CD14-positive monocyte (primary cell): Measurements from ENCODE around the gene DNM2. TPM values are rescaled to one million over a fixed set of nuclear protein-coding genes. Genes with fewer than 3 reads are reported as not detected.
A peak's percentile ranks its signal among the peaks of the same experiment; 100 is the strongest.

Source experiments
- DNase-seq, 3 donors: peaks; one replicate each; pipeline ENCODE4 v3.0.0-alpha.2; 2011 to 2022
- H2AFZ ChIP-seq: 2 replicates; pipeline ENCODE4 v1.6.0; 2012; ENCODE audit warnings: mild to moderate bottlenecking, low read depth, low read length, inconsistent platforms; ENCODE audit not compliant: insufficient read depth, poor library complexity, severe bottlenecking
- H3K27ac ChIP-seq, 2 donors: 1 replicate in 1 of 2; 2 replicates in 1 of 2; pipeline ENCODE4 v1.5.1; 2012 to 2013; ENCODE audit warnings: low read length in 2 of 2, control low read depth in 1 of 2, inconsistent platforms in 1 of 2, low read depth in 1 of 2, mild to moderate bottlenecking in 1 of 2
- H3K27me3 ChIP-seq, 2 donors: one replicate each; pipeline versions ENCODE4 v1.6.0 to v1.6.1; 2011 to 2013; ENCODE audit warnings: low read length in 2 of 2; ENCODE audit not compliant: control insufficient read depth in 2 of 2, insufficient read depth in 2 of 2
- H3K36me3 ChIP-seq, 2 donors: replicated peaks in 1 of 2; 1 replicate in 1 of 2; 2 replicates in 1 of 2; pipeline versions ENCODE4 v1.5.1 to v1.6.1; 2012 to 2013; ENCODE audit warnings: low read length in 2 of 2, control low read depth in 1 of 2, inconsistent platforms in 1 of 2, mild to moderate bottlenecking in 1 of 2; ENCODE audit not compliant: insufficient read depth in 2 of 2, control insufficient read depth in 1 of 2
- H3K4me1 ChIP-seq, 2 donors: 1 replicate in 1 of 2; 2 replicates in 1 of 2; pipeline versions ENCODE4 v1.5.1 to v1.6.1; 2012 to 2013; ENCODE audit warnings: low read length in 2 of 2, control low read depth in 1 of 2, inconsistent platforms in 1 of 2, mild to moderate bottlenecking in 1 of 2, moderate library complexity in 1 of 2; ENCODE audit not compliant: insufficient read depth in 2 of 2, control insufficient read depth in 1 of 2
- H3K4me2 ChIP-seq: replicated peaks from 2 replicates; pipeline ENCODE3; 2012; ENCODE audit warnings: low read length, moderate library complexity, mild to moderate bottlenecking; ENCODE audit not compliant: poor library complexity, severe bottlenecking; ENCODE audit errors: extremely low read depth
- H3K4me3 ChIP-seq, 3 experiments: fragments of 200-600 bp in 1 of 3; sonication (generic) in 1 of 3; replicated peaks in 1 of 3; 1 replicate in 2 of 3; 2 replicates in 1 of 3; pipeline ENCODE4 v1.5.1; 2011 to 2013; ENCODE audit warnings: low read length in 3 of 3, mild to moderate bottlenecking in 3 of 3, control low read depth in 2 of 3, low read depth in 2 of 3, inconsistent platforms in 1 of 3, moderate library complexity in 1 of 3
- H3K79me2 ChIP-seq: 2 replicates; pipeline ENCODE4 v1.6.0; 2012; ENCODE audit warnings: mild to moderate bottlenecking, control low read depth, inconsistent platforms, low read length, moderate library complexity; ENCODE audit not compliant: insufficient read depth
- H3K9ac ChIP-seq: 2 replicates; pipeline ENCODE4 v1.6.0; 2017; ENCODE audit warnings: low read length, mild to moderate bottlenecking; ENCODE audit not compliant: insufficient read depth, poor library complexity, severe bottlenecking
- H3K9me3 ChIP-seq, 2 donors: replicated peaks in 1 of 2; 1 replicate in 1 of 2; 2 replicates in 1 of 2; pipeline versions ENCODE4 v1.5.1 to v1.6.1; 2012 to 2013; ENCODE audit warnings: low read length in 2 of 2, control low read depth in 1 of 2; ENCODE audit not compliant: control insufficient read depth in 1 of 2, insufficient read depth in 1 of 2
- H4K20me1 ChIP-seq: 2 replicates; pipeline ENCODE4 v1.6.0; 2012; ENCODE audit warnings: mild to moderate bottlenecking, low read length, control low read depth, moderate library complexity; ENCODE audit not compliant: insufficient read depth
- H3K27ac Mint-ChIP-seq, 7 donors: one replicate each; pipeline ENCODE4 v1.8.0; 2020; ENCODE audit warnings: mild to moderate bottlenecking in 7 of 7, mixed read lengths in 7 of 7, moderate library complexity in 6 of 7, inconsistent platforms in 2 of 7
- H3K27me3 Mint-ChIP-seq, 3 donors: one replicate each; pipeline ENCODE4 v1.8.0; 2021 to 2022; ENCODE audit warnings: low read depth in 3 of 3, mild to moderate bottlenecking in 3 of 3, mixed read lengths in 3 of 3, moderate library complexity in 3 of 3, inconsistent platforms in 1 of 3
- H3K36me3 Mint-ChIP-seq, 2 donors: one replicate each; pipeline ENCODE4 v1.8.0; 2020; ENCODE audit warnings: mixed read lengths in 2 of 2, inconsistent platforms in 1 of 2, mild to moderate bottlenecking in 1 of 2
- H3K4me1 Mint-ChIP-seq: one replicate; pipeline ENCODE4 v1.8.0; 2020; ENCODE audit warnings: mild to moderate bottlenecking, mixed read lengths
- H3K4me3 Mint-ChIP-seq, 2 donors: one replicate each; pipeline ENCODE4 v1.8.0; 2020; ENCODE audit warnings: mild to moderate bottlenecking in 2 of 2, mixed read lengths in 2 of 2, moderate library complexity in 1 of 2
- H3K9me3 Mint-ChIP-seq, 7 donors: one replicate each; pipeline ENCODE4 v1.8.0; 2020 to 2022; ENCODE audit warnings: mixed read lengths in 7 of 7, mild to moderate bottlenecking in 6 of 7, moderate library complexity in 6 of 7, inconsistent platforms in 2 of 7
- CTCF ChIP-seq: fragments of 200-600 bp; IDR thresholded peaks from one replicate; pipeline ENCODE4 v1.8.0; 2022; ENCODE audit warnings: antibody characterized with exemption, mild to moderate bottlenecking
- WGBS: methylation state at CpG from one replicate; pipeline ENCODE4 v1.1.5; 2013; ENCODE audit warnings: missing lambda C conversion rate; ENCODE audit not compliant: insufficient coverage; 5-methylcytosine and 5-hydroxymethylcytosine counted together
- intact Hi-C, 2 donors: fragments of 100-400 bp; cut with micrococcal nuclease; formaldehyde crosslinking; loops; one replicate each; pipeline versions ENCODE4 v1.15.0 to v1.15.1; 2023
- polyA plus RNA-seq, 3 donors: library from polyadenylated mRNA; depleted of rRNA in 1 of 3; unstranded in 2 of 3; stranded (reverse) in 1 of 3; fragments of 300-500 nt in 2 of 3; fragments of >200 nt in 1 of 3; fragmentation: Illumina TruSeq in 2 of 3; gene quantifications; 1 replicate in 2 of 3; 2 replicates in 1 of 3; pipeline ENCODE4 v1.2.3, GENCODE V29; 2012 to 2021

The DNM2 gene
- polyA plus RNA-seq, 3 donors = 53.0 to 186 (median 69.5) TPM

- no peak overlapping the region for H3K4me3 Mint-ChIP-seq
- DNase-seq = no peak
Observed at GRCh38 chr19:10691883-10692282, 26.0 kb upstream of the DNM2 start.

GRCh38 chr19:10692673-10693264 lies 25.1 kb upstream of the DNM2 start:
- no peak overlapping the region for H3K4me3 Mint-ChIP-seq
- H3K79me2 ChIP-seq = no peaks in the 10 kb centered on the region
- DNase-seq = no peak
- H3K27ac Mint-ChIP-seq = no peak overlapping the region
- intact Hi-C loops = loop anchor here in 1 of 2 donors (10.0 kb wide), 1 partner anchor 188 kb away; the partner anchor contains the start of gene KEAP1
- no peak overlapping the region for H2AFZ ChIP-seq
- H3K4me1 Mint-ChIP-seq = peaks cover 16% of the 10 kb centered on the region
- H3K27me3 Mint-ChIP-seq = peaks cover 7 to 9% (median 9%) of the 10 kb centered on the region in 3 donors
- H4K20me1 ChIP-seq = peaks cover 60% of the 10 kb centered on the region
- 60% methylated on average over 1 of the region's 5 CpGs for WGBS
- no peak overlapping the region for H3K4me3 ChIP-seq
- no peak for TF ChIP-seq CTCF
- H3K9me3 Mint-ChIP-seq = no peaks in the 10 kb centered on the region
- H3K9me3 ChIP-seq = no peaks in the 10 kb centered on the region
- H3K4me1 ChIP-seq = peaks cover 10 to 16% of the 10 kb centered on the region in 2 donors
- no peak overlapping the region for H3K9ac ChIP-seq
- H3K36me3 Mint-ChIP-seq = peaks cover 41 to 43% of the 10 kb centered on the region in 2 donors
- H3K27ac ChIP-seq = no peak overlapping the region
- H3K36me3 ChIP-seq = peaks cover 47 to 49% of the 10 kb centered on the region in 2 donors
- H3K4me2 ChIP-seq = no peak overlapping the region
- no peaks in the 10 kb centered on the region for H3K27me3 ChIP-seq

More at GRCh38 chr19:10691883-10692282, 26.0 kb upstream of the DNM2 start:
- H4K20me1 ChIP-seq = peaks cover 65% of the 10 kb centered on the region
- H3K4me2 ChIP-seq = no peak overlapping the region
- H3K9me3 Mint-ChIP-seq = no peaks in the 10 kb centered on the region
- H3K4me1 ChIP-seq = peaks cover 10 to 16% of the 10 kb centered on the region in 2 donors
- no peaks in the 10 kb centered on the region for H3K27me3 ChIP-seq
- H3K9me3 ChIP-seq = no peaks in the 10 kb centered on the region
- H3K36me3 Mint-ChIP-seq = peaks cover 49 to 52% of the 10 kb centered on the region in 2 donors
- H3K4me1 Mint-ChIP-seq = peaks cover 16% of the 10 kb centered on the region
- no peak overlapping the region for H3K27ac ChIP-seq
- no peak overlapping the region for H3K9ac ChIP-seq
- no peak overlapping the region for H3K4me3 ChIP-seq
- H3K36me3 ChIP-seq = peaks cover 55 to 58% of the 10 kb centered on the region in 2 donors
- H3K79me2 ChIP-seq = no peaks in the 10 kb centered on the region
- intact Hi-C loops = loop anchor here in 1 of 2 donors (10.0 kb wide), 1 partner anchor 187 kb away; the partner anchor contains the start of gene KEAP1
- no peak for TF ChIP-seq CTCF
- H2AFZ ChIP-seq = no peak overlapping the region
- H3K27me3 Mint-ChIP-seq = peaks cover 3 to 6% (median 4%) of the 10 kb centered on the region in 3 donors
- 93% methylated on average over 5 of the region's 5 CpGs for WGBS
- H3K27ac Mint-ChIP-seq = peak overlapping the region in 1 of 7 donors; percentile 83
